H1 (cell line): ENCODE measurements around the gene TWSG1. TPM values are rescaled to one million over a fixed set of nuclear protein-coding genes. Genes with fewer than 3 reads are reported as not detected.

ENCODE experiments used
- MAFK ChIP-seq: IDR thresholded peaks from 2 replicates; pipeline ENCODE4 v1.6.1; 2012; ENCODE audit warnings: low read depth, mild to moderate bottlenecking, improper control_type of control experiment, low read length
- polyA plus RNA-seq, 7 experiments: library from polyadenylated mRNA; depleted of rRNA in 3 of 7; stranded (reverse) in 5 of 7; unstranded in 2 of 7; fragments of >200 nt in 5 of 7; fragments of 200-250 nt in 2 of 7; gene quantifications; 1 replicate in 5 of 7; 2 replicates in 1 of 7; 4 replicates in 1 of 7; pipeline versions ENCODE4 v1.2.1 to v1.2.3, GENCODE V29; 2011 to 2013; ENCODE audit warnings: missing spikeins in 2 of 7, mixed read lengths in 2 of 7
- total RNA-seq: library from RNA; stranded (reverse); fragmentation: NEBNext Ultra II Directional; extraction: Animal tissue kit (Norgen Biotek cat#: 25700); gene quantifications from 2 replicates; pipeline ENCODE4 v1.2.1, GENCODE V29; 2021
- TF ChIP-seq, protein P1 (sequence below): IDR thresholded peaks from 2 replicates; pipeline ENCODE4 v1.6.1; 2012; ENCODE audit warnings: low read length, inconsistent platforms

The TWSG1 gene
- total and polyA plus RNA-seq, 2 of the 8 experiments (the other 6 are each of a cell fraction or from before 2014, with no cell fraction given): 11.8 to 19.8 TPM

- TF ChIP-seq, protein P1, sequence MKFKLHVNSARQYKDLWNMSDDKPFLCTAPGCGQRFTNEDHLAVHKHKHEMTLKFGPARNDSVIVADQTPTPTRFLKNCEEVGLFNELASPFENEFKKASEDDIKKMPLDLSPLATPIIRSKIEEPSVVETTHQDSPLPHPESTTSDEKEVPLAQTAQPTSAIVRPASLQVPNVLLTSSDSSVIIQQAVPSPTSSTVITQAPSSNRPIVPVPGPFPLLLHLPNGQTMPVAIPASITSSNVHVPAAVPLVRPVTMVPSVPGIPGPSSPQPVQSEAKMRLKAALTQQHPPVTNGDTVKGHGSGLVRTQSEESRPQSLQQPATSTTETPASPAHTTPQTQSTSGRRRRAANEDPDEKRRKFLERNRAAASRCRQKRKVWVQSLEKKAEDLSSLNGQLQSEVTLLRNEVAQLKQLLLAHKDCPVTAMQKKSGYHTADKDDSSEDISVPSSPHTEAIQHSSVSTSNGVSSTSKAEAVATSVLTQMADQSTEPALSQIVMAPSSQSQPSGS: no peak
- TF ChIP-seq MAFK: no peak
- TF ChIP-seq, all 59 proteins: peak for 0
Observed at GRCh38 chr18:9364242-9364641, 29.7 kb downstream of the TWSG1 start (continued).
